GM18505 (cell line): ENCODE measurements around the gene CFAP157.

ENCODE experiments used
- ATAC-seq: cut with Tn5 transposase; IDR thresholded peaks from one replicate; pipeline ENCODE4 v1.9.1; 2021; ENCODE audit not compliant: unreplicated experiment
- POLR2A ChIP-seq: IDR thresholded peaks from 4 replicates; pipeline ENCODE4 v1.6.1; 2011; ENCODE audit warnings: borderline replicate concordance; ENCODE audit not compliant: insufficient read depth, insufficient read length; ENCODE audit errors: extremely low read depth

Gene CFAP157

GRCh38 chr9:127706836-127707241 lies at the start of gene CFAP157:
TSS of gene CFAP157 (plus strand) at chr9:127706988. CDS start at chr9:127707032, 44 bp downstream.
- no peak for TF ChIP-seq POLR2A
- no peak for ATAC-seq

DNA sequence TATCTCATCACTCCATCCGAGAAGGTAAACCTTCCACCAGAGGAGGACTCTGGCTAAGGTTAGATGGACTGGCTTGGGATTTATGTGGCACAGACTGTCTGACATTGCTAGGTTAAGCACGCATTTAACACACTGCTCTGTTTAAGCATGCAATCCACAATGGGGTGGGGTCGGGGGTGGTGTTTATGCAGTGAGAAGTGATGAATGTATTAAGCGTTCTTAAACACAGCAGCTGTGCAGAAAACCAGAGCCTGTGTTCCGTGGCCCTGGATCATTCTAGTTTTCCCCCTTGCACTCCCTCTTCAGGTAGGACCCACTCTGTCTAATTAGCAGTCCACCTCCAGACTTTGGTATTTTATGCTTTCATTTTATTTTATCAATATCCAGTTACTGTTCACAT lies 48.4 kb upstream of the CFAP157 start:
- no peak for ATAC-seq
- TF ChIP-seq POLR2A: no peak

GRCh38 chr9:127660886-127661741 lies 45.7 kb upstream of the CFAP157 start:
- no peak for TF ChIP-seq POLR2A
- ATAC-seq: no peak

DNA sequence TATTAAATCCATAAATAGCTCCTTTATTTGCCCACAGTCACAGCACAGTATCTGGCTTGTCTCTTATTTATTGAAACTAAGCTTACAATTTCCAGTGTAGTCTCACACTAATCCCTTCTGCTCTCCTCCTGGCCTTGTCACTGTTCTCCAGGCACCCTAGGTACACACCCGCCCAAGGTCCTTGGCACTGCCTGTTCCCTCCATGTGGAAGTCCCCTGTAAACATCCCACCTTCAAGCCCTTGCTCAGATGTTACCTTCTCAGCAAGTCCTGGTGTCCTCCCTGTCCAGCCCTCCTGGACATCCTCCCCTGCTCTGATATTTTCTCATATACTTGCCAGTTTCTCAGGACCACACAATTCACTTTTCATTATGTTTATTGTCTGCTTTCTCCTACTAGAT lies 44.2 kb upstream of the CFAP157 start:
- ATAC-seq: no peak
- TF ChIP-seq POLR2A: no peak

- no peak for TF ChIP-seq POLR2A
- ATAC-seq: no peak
Measured at GRCh38 chr9:127664324-127664677, 42.5 kb upstream of the CFAP157 start.

GRCh38 chr9:127664678-127665507 lies 41.9 kb upstream of the CFAP157 start:
- no peak for ATAC-seq
- TF ChIP-seq POLR2A: no peak

GRCh38 chr9:127667127-127667844 lies 39.5 kb upstream of the CFAP157 start:
- ATAC-seq: no peak
- no peak for TF ChIP-seq POLR2A

DNA sequence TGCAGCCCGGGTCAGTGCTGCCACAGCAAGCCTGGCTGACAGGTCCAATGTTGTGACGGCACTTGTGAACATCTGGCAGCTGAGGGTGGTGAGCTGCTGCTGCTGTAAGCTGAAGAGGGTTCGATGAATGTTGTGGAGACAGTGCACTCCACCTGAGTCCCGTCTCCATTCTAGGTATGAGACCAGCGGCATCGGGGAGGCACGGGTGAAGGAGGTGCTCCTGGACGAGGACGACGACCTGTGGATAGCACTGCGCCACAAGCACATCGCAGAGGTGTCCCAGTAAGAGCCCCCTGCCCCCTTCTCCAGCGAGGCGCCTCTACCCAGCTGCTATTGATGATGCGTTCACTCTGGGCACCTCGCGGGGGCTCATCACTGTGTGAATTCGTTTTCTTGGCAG lies 38.9 kb upstream of the CFAP157 start:
- no peak for ATAC-seq
- TF ChIP-seq POLR2A: no peak

DNA sequence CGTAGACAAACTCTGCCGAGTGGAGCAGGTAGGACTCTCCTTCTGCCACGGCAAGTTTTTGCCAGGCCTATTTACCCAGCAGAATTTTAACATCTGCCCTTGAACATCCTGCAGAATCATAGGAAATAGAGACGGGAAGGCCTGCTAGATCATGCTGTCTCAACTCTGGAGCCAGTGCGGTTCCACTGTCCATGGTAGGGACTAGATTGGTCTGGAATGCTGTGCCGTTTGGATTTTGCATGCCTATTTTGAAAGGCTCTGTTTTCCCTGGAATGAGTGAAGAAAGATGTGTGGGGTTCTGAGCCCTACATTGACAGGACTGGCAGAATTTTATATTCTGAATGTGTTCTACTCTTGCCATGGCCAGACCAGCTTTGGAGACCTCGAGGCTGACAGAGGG lies 33.6 kb upstream of the CFAP157 start:
- ATAC-seq: no peak
- TF ChIP-seq POLR2A: no peak

- no peak for ATAC-seq
- no peak for TF ChIP-seq POLR2A
Measured at GRCh38 chr9:127676638-127677037, 30.1 kb upstream of the CFAP157 start.

DNA sequence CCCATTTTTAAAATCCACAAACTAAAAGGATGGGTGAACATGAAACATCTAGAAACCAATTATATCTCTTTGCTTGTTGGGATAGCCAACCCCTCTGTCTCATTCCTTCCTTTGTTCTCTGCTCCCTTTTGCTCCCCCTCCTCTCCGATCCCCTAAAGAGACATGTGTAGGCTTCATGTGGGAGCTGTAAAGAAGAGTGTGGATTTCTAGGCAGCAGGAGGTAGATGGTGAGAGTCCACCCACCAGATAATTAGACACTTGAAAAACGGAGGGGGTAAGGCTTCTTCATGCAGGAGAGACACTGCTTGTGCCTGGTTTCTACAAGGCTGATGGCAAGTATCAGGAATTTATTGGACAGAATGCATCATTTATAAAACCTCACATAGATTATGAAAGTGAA lies 27.3 kb upstream of the CFAP157 start:
- no peak for TF ChIP-seq POLR2A
- ATAC-seq: no peak

DNA sequence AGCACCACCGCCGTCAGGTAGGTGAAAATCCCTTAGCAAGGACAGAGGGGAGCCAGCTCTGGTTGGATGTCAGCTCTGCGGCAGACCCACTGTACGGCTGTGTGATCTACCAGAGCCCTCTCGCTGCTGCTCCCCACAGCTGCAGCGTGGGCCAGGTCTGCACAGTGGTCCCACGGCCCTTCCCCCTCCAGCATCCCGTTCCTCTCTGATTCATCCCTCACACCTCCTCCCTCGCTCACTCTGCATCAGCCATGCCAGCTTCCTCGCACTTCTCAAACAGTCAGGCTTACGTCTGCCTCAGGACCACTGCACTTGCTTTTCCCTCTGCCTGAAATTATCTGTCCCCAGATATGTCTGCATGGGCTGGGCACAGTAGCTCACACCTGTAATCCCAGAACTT lies 26.6 kb upstream of the CFAP157 start:
- TF ChIP-seq POLR2A: no peak
- ATAC-seq: no peak

- ATAC-seq: no peak
- no peak for TF ChIP-seq POLR2A
Measured at GRCh38 chr9:127680846-127681245, 25.9 kb upstream of the CFAP157 start.
